ENCODE data around the gene SNX5.

DNA sequence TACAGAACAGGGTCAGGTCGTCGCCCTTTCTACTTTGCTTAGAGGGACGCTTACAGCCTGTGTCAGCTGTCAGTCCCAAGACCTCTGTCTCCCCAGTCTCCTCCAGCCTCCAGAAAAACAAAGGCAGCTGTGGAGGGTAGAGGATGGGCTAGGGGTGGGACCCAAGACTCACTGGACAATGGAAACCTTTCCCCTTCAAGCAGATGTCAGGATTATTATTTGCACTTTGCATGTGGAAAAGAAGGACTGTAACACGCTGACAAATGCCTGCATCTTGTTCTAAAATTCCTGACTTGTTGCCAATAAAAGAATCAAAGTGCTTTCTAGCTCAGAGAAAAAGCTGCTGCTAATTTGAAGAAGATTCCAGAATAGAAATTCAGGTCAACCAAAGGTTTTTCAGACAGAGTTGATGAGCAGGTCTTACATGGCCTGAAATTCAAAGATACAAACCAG lies 58.7 kb downstream of the SNX5 start:
- TF ChIP-seq, protein P1, sequence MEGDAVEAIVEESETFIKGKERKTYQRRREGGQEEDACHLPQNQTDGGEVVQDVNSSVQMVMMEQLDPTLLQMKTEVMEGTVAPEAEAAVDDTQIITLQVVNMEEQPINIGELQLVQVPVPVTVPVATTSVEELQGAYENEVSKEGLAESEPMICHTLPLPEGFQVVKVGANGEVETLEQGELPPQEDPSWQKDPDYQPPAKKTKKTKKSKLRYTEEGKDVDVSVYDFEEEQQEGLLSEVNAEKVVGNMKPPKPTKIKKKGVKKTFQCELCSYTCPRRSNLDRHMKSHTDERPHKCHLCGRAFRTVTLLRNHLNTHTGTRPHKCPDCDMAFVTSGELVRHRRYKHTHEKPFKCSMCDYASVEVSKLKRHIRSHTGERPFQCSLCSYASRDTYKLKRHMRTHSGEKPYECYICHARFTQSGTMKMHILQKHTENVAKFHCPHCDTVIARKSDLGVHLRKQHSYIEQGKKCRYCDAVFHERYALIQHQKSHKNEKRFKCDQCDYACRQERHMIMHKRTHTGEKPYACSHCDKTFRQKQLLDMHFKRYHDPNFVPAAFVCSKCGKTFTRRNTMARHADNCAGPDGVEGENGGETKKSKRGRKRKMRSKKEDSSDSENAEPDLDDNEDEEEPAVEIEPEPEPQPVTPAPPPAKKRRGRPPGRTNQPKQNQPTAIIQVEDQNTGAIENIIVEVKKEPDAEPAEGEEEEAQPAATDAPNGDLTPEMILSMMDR (IDR thresholded peaks at IDR 0.05): no peak
- no peak for TF ChIP-seq ZFX (IDR thresholded peaks at IDR 0.05; ENCODE audit: borderline replicate concordance)
